Small intestine (tissue), 16 donors: ENCODE data around the gene ERG. TPM values are rescaled to one million over a fixed set of nuclear protein-coding genes. Genes with fewer than 3 reads are reported as not detected.

Source experiments
- DNase-seq, 2 donors: peaks; one replicate each; pipeline versions ENCODE4 v3.0.0 to v3.0.0-alpha.2; 2013
- FAIRE-seq: peaks from 2 replicates; lab custom pipeline; 2012; peaks lifted over from hg19 to GRCh38; lab: Jason Lieb, UNC
- H3K27ac ChIP-seq, 3 donors: one replicate each; pipeline ENCODE4 v1.5.1; 2013; ENCODE audit warnings: low read length in 2 of 3, mild to moderate bottlenecking in 2 of 3, control low read depth in 1 of 3, inconsistent platforms in 1 of 3, low read depth in 1 of 3, moderate library complexity in 1 of 3
- H3K27me3 ChIP-seq, 3 donors: one replicate each; pipeline ENCODE4 v1.6.1; 2013; ENCODE audit warnings: low read length in 3 of 3, inconsistent platforms in 1 of 3; ENCODE audit not compliant: control insufficient read depth in 3 of 3, insufficient read depth in 3 of 3
- H3K36me3 ChIP-seq, 3 donors: one replicate each; pipeline ENCODE4 v1.6.1; 2013; ENCODE audit warnings: low read length in 3 of 3, inconsistent platforms in 1 of 3, low read depth in 1 of 3, mild to moderate bottlenecking in 1 of 3, moderate library complexity in 1 of 3; ENCODE audit not compliant: control insufficient read depth in 3 of 3, insufficient read depth in 2 of 3
- H3K4me1 ChIP-seq, 3 donors: one replicate each; pipeline ENCODE4 v1.6.1; 2013; ENCODE audit warnings: low read length in 2 of 3, inconsistent platforms in 1 of 3, low read depth in 1 of 3, mild to moderate bottlenecking in 1 of 3, moderate library complexity in 1 of 3; ENCODE audit not compliant: control insufficient read depth in 3 of 3, insufficient read depth in 2 of 3
- H3K4me3 ChIP-seq, 3 donors: one replicate each; pipeline ENCODE4 v1.5.1; 2013; ENCODE audit warnings: low read length in 3 of 3, control low read depth in 1 of 3, inconsistent platforms in 1 of 3, low read depth in 1 of 3, mild to moderate bottlenecking in 1 of 3, moderate library complexity in 1 of 3
- H3K9me3 ChIP-seq, 2 donors: one replicate each; pipeline ENCODE4 v1.6.1; 2013; ENCODE audit warnings: low read depth in 1 of 2, low read length in 1 of 2; ENCODE audit not compliant: control insufficient read depth in 2 of 2, insufficient read depth in 1 of 2
- WGBS, 3 donors: extraction: QIAGEN DNeasy Blood & Tissue Kit; methylation state at CpG; one replicate each; pipeline ENCODE4 v1.1.7; 2013; 5-methylcytosine and 5-hydroxymethylcytosine counted together
- long read RNA-seq, 10 donors: transcript quantifications; one replicate each; lab custom pipeline, GENCODE V29; 2026
- polyA plus RNA-seq, 4 donors: library from polyadenylated mRNA; stranded (reverse) in 3 of 4; unstranded in 1 of 4; fragments of 200-250 nt in 3 of 4; fragments of 120-200 nt in 1 of 4; gene quantifications; one replicate each; pipeline versions ENCODE4 v1.2.1 to v1.2.3, GENCODE V29; 2013
- donor health status: healthy with polysubstance abuse.
- donor health status: control.
- donor health status: control.
- donor health status: Bipolar disorder and iron deficiency.
- donor health status: healthy.

Gene ERG, protein sequence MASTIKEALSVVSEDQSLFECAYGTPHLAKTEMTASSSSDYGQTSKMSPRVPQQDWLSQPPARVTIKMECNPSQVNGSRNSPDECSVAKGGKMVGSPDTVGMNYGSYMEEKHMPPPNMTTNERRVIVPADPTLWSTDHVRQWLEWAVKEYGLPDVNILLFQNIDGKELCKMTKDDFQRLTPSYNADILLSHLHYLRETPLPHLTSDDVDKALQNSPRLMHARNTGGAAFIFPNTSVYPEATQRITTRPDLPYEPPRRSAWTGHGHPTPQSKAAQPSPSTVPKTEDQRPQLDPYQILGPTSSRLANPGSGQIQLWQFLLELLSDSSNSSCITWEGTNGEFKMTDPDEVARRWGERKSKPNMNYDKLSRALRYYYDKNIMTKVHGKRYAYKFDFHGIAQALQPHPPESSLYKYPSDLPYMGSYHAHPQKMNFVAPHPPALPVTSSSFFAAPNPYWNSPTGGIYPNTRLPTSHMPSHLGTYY
- 10 to 100 TPM in 1 of 4 donors, 1 to 10 TPM in 2, under 1 TPM in 1; 0.22 to 10.8 (median 3.4) TPM for polyA plus RNA-seq
- long read RNA-seq, donor 1, full-length matches to known transcripts, result 6 of 6 reads
- long read RNA-seq, donor 1, partial matches to known transcripts, result 0 of 6 reads
- long read RNA-seq, donor 1, other reads (novel, unspliced or antisense), result 0 of 6 reads
- long read RNA-seq, donor 2, result 0 reads
- long read RNA-seq, donor 3, full-length matches to known transcripts, result 1 of 1 reads
- long read RNA-seq, donor 3, partial matches to known transcripts, result 0 of 1 reads
- long read RNA-seq, donor 3, other reads (novel, unspliced or antisense), result 0 of 1 reads
- long read RNA-seq, donor 4, result 0 reads
- long read RNA-seq, donor 5, full-length matches to known transcripts, result 1 of 1 reads
- long read RNA-seq, donor 5, partial matches to known transcripts, result 0 of 1 reads
- long read RNA-seq, donor 5, other reads (novel, unspliced or antisense), result 0 of 1 reads
- long read RNA-seq, donor 6, full-length matches to known transcripts, result 1 of 1 reads
- long read RNA-seq, donor 6, partial matches to known transcripts, result 0 of 1 reads
- long read RNA-seq, donor 6, other reads (novel, unspliced or antisense), result 0 of 1 reads
- long read RNA-seq, donor 7, full-length matches to known transcripts, result 4 of 4 reads
- long read RNA-seq, donor 7, partial matches to known transcripts, result 0 of 4 reads
- long read RNA-seq, donor 7, other reads (novel, unspliced or antisense), result 0 of 4 reads
- long read RNA-seq, donor 8, result 0 reads
- long read RNA-seq, donor 9, result 0 reads
- long read RNA-seq, donor 10, result 0 reads

DNA sequence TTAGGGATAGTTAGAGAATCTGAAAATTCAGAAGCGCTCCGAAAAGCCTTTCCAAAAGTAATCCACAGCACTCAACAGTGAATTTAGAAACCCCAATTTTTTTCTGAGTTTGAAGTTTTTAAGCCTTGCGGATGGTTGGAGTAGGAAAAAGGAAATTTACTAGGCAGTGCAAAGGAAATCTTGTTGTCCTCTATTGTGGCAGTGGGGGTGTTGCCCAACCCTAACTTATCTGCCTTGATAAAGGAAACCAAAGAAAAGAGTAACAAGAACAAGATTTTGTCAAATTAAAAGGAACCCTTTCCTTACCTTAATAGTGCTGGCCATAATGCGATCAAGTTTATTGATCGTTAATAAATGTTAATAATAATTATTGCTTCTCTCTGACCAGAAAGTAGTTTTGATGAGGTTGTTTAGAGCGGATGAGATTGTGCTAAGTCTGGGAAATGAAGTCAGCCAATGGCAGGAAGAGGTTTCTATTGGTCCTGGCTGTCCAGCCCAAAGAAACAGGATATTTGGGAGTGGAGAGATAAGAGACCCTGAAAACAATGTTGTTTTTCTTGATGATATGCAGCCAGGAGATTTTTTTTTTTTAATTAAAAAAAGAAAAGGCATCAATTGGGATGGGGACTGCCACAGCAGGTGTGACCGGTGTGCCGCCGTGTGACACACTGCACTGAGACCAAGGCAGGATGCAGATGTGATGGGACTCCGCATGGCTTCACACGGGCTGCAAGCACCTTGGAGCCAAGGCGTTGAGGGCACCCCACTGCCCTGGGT lies at the start of gene ERG:
Gene ERG, minus strand, starts transcription at position 421 of the 777 bp plus-strand sequence. Its CDS starts 97 bp downstream, at position 324.
- FAIRE-seq (no peak), DNase-seq (no peak)
- H3K4me3 ChIP-seq, result peak within 1 kb of the TSS in 1 of 3 donors; percentile 34
- 54 to 85% (median 68%) methylated on average over 12 of the region's 12 CpGs for WGBS, 3 donors
- no peaks in the 10 kb centered on the region for H3K27me3 ChIP-seq
- H3K4me1 ChIP-seq, result no peaks in the 10 kb centered on the region
- H3K9me3 ChIP-seq, result no peaks in the 10 kb centered on the region
- no peaks in the 10 kb centered on the region for H3K36me3 ChIP-seq
- H3K27ac ChIP-seq, result peak within 1 kb of the TSS in 2 of 3 donors; percentile 53 to 79

DNA sequence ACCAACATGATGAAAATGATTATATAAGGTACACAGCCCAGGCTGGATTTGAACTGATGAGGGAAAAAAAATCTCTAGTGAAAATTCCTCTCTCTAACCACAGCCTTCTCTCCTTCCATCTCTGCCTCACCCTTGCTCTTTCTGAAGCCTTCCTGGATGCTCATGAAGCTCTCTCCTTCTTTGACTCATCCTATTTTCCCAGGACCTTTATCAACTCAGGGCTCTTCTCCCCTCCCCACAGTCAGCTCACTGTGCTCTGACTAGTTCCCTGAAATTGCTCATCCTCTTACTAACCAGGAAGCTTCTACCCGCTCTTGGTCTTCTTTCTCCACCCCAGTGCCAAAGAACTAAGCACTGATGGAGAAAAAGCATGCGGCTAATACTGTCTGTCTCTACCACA lies 46.4 kb upstream of the ERG start:
- 59 to 88% (median 75%) methylated on average over 2 of the region's 2 CpGs for WGBS, 3 donors
- Histone ChIP-seq H3K4me1 (no peaks in the 10 kb centered on the region), H3K27me3 (peaks cover 0 to 4% (median 0%) of the 10 kb centered on the region in 3 donors), H3K9me3 (no peaks in the 10 kb centered on the region), H3K36me3 (no peaks in the 10 kb centered on the region), H3K4me3 (no peak overlapping the region), H3K27ac (no peak overlapping the region)
- FAIRE-seq, result no peak
- no peak for DNase-seq

DNA sequence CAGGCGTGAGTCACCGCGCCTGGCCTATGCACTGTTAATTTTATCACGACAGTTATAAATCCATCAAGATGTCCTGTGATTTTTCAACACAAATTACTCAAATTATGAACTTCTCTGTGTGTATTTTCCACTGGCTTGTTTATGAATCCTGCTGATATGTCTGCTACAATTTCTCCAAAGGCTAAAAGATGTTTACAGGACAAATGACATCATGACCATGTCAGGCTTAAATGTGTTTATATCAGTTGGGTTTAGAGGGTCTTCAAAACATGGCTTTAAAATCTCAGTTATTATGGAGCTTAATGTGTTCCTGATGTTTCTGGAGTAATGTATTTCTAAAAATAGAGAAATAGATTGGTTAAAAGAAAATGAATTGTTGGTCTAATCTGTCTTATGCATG lies 44.0 kb upstream of the ERG start:
- Histone ChIP-seq H3K27me3 (peaks cover 0 to 4% (median 0%) of the 10 kb centered on the region in 3 donors), H3K4me1 (peaks cover 0 to 5% (median 2%) of the 10 kb centered on the region in 3 donors), H3K4me3 (no peak overlapping the region), H3K27ac (no peak overlapping the region), H3K36me3 (no peaks in the 10 kb centered on the region), H3K9me3 (no peaks in the 10 kb centered on the region)
- DNase-seq (no peak), FAIRE-seq (no peak)
- WGBS, 3 donors, result 63 to 81% (median 79%) methylated on average over 4 of the region's 4 CpGs

DNA sequence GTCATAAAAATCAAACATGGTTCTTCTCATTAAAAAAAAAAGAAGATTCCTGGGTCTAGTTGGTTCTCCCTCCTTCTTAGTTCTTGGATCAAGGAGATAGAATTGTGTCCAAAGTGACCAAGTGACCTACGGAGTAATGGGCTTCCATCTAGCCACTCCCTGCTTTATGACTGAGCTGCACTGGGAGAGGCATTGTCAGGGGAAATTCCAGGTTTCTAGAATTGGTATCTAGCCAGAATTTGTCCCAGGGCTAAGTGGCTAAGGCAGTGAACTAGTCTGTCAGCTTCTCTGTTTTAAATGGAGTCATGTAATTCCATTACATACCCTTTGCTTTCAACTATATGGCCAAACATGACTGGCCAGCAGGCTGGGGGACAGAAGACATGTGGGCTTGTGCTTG lies 40.1 kb upstream of the ERG start:
- no peak for FAIRE-seq
- peak in 1 of 2 donors; percentile 12 for DNase-seq
- H3K9me3 ChIP-seq, result no peaks in the 10 kb centered on the region
- peaks cover 0 to 5% (median 2%) of the 10 kb centered on the region in 3 donors for H3K4me1 ChIP-seq
- 17 to 40% (median 37%) methylated on average over 1 of the region's 1 CpG for WGBS, 3 donors
- no peaks in the 10 kb centered on the region for H3K36me3 ChIP-seq
- no peak overlapping the region for H3K4me3 ChIP-seq
- H3K27ac ChIP-seq, result no peak overlapping the region
- H3K27me3 ChIP-seq, result no peaks in the 10 kb centered on the region

DNA sequence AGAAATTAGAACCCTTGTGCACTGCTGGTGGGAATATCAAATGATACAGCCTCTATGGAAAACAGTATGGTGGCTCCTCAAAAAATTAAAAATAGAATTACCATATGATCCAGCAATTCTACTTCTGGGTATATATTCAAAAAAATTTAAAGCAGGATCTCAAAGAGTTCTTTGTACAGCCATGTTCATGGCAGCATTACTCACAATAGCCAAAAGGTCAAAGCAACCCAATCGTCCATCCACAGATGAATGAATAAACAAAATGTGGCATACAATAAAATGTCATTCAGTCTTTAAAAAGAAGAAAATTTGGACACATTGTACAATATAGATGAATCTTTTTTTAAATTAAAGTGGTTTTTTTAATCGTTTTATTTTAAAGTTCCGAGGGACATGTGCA lies 36.3 kb upstream of the ERG start:
- FAIRE-seq (no peak), DNase-seq (no peak)
- Histone ChIP-seq H3K27ac (no peak overlapping the region), H3K27me3 (no peaks in the 10 kb centered on the region), H3K4me3 (no peak overlapping the region), H3K9me3 (no peaks in the 10 kb centered on the region), H3K4me1 (peaks cover 0 to 5% (median 2%) of the 10 kb centered on the region in 3 donors), H3K36me3 (no peaks in the 10 kb centered on the region)
- 79 to 85% (median 83%) methylated on average over 3 of the region's 3 CpGs for WGBS, 3 donors

DNA sequence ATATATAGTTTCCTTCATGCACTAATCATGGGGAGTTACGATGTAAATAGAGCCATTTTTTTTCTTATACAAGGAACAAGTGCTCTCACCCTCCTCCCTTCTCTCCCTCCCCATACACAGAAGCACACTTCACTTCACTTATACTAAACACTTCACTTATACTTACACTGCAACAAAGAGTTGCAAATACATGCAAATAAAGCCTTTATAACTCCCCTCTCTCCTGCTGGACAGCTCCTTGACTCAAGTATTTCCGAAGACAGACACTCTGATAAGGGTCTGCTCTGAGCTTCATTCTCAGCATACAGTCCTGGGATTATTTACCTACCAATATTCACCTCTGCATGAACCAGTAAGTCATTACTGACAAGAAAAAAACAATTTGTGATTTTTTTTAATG lies 35.6 kb upstream of the ERG start:
- H3K36me3 ChIP-seq, result no peaks in the 10 kb centered on the region
- no peak for FAIRE-seq
- WGBS, 3 donors, result 75 to 78% (median 75%) methylated on average over 2 of the region's 2 CpGs
- H3K4me1 ChIP-seq, result peaks cover 0 to 5% (median 2%) of the 10 kb centered on the region in 3 donors
- no peak for DNase-seq
- no peak overlapping the region for H3K4me3 ChIP-seq
- H3K27ac ChIP-seq, result no peak overlapping the region
- no peaks in the 10 kb centered on the region for H3K27me3 ChIP-seq
- H3K9me3 ChIP-seq, result no peaks in the 10 kb centered on the region

DNA sequence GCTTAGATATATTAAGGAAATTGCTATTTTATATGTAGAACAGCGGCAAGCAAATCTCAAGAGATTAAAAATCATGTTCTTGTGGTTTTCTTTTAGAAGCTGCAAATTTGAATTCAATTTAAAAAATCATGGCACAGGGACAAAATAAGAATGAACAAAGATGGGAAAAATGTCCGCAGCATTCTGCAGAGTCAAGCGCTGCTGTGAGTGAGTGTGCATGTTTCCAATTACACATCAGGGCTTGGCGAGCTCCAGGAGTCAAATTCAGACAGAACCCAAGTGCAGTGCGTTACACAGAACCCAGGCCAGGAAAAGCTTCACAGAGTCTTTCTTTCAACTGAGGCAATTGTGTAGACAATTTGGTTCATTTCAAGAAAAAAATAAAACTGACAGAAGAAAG lies 33.3 kb upstream of the ERG start:
- no peaks in the 10 kb centered on the region for H3K36me3 ChIP-seq
- no peaks in the 10 kb centered on the region for H3K27me3 ChIP-seq
- WGBS, 3 donors, result 60 to 90% (median 85%) methylated on average over 5 of the region's 5 CpGs
- DNase-seq (no peak), FAIRE-seq (no peak)
- H3K4me1 ChIP-seq, result peaks cover 0 to 2% (median 0%) of the 10 kb centered on the region in 3 donors
- H3K27ac ChIP-seq, result no peak overlapping the region
- H3K9me3 ChIP-seq, result peaks cover 0 to 2% of the 10 kb centered on the region in 2 donors
- H3K4me3 ChIP-seq, result no peak overlapping the region
